Kidney tubule cell (primary cell): Measurements from ENCODE around the gene PEF1.
A peak's percentile ranks its signal among the peaks of the same experiment; 100 is the strongest.

Experiments
- DNase-seq: peaks from one replicate; pipeline ENCODE4 v3.0.0-alpha.2; 2018; ENCODE audit warnings: low spot score

PEF1 gene

DNA sequence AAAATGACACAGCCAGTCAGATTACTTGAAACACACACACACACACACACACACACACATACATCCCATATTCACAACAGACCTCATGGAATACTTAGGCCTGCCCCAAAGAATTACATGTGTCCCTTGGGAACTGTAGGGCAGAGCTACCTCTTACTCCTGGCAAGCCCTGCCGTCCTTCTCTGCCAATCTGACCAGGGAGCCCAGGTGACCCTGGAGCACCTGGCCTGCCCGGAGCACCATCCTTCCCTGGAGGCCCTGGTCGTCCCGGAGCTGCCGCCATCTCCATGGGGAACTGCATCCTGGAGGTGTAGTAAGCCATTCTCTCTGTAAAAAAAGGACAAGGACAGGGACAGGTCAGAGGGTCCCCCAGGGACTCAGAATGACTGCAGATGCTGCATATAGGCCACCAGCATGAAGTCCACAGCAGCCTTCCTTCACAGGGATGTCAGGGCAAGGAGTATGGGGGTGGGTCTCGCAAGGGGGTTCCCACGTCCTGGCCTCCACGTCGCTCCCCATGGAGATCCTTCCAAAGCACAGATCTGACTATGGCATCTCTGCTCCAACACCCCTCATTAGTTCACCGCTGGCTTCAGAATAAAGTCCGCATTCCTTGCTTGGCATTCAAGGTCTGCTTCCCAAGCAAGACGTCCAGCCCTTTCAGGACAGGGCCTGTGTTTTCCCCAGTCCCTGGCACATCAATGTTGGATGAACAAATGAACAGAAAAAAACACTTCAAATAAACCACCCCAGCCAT is 9.2 kb upstream of the PEF1 start:
- no peak for DNase-seq

DNA sequence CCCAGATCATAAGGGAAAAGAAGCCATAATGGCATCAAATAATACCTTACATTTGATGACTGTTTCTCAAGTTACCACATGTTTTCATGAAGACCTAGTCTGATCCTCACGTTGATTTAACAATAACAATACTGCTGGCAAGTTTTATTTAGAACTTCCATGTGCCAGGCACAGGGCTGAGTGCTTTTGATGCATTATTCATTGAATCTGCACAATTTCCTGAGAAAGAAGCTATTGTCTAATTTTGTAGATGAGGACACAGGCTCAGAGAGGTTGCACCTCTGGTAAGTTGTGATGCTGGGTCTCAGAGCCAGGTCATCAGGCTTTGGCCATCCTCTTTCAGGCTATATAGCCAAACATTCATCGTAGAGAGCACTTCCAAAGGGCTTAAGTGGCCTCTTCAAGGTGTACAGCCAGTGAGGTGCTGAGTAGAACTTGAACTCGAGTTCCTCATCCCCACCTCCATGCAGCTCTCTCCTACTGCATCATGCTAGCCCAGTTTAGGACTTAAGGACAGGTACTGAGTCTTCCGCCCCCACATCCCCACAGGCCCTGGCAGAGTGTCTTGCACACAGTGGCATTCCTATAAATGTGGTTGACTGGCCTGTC is 8.3 kb upstream of the PEF1 start:
- no peak for DNase-seq

DNA sequence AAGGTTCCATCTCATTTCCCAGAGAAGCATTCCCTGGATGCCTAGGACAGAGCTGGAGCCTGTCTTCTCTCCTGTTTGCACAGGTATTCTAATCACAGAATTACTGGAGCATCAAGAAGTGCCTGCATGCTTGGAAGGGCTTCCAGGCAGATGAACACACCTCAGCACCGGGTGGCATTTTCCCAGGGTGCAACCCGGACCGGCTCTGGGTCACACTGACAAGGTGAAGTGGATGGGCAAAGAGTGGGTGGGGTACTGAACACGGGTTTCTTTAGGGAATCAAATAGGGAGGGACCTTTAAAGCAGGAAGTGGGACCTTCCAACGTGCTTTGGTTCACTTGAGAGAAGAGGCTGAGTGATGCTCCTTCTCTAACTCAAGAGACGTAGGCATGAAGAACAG is 7.1 kb upstream of the PEF1 start:
- peak; percentile 22 for DNase-seq

DNA sequence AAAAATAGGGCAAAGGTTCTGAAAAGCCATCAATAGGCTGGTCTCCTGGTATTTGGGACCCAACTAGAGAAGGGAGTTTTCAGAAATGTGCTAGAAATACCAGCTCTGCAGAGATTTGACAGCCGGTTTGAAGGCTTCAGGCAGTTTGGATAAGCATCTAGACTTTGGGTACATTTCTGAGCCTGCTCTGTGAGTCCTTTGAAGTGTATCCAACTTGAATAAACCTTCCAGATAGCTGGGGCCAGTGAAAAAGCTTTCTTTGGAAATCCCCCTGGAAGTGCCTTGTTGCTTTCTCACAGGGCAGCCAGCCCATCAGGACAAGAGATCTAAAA is 6.4 kb upstream of the PEF1 start:
- DNase-seq, result peak; percentile 23

DNA sequence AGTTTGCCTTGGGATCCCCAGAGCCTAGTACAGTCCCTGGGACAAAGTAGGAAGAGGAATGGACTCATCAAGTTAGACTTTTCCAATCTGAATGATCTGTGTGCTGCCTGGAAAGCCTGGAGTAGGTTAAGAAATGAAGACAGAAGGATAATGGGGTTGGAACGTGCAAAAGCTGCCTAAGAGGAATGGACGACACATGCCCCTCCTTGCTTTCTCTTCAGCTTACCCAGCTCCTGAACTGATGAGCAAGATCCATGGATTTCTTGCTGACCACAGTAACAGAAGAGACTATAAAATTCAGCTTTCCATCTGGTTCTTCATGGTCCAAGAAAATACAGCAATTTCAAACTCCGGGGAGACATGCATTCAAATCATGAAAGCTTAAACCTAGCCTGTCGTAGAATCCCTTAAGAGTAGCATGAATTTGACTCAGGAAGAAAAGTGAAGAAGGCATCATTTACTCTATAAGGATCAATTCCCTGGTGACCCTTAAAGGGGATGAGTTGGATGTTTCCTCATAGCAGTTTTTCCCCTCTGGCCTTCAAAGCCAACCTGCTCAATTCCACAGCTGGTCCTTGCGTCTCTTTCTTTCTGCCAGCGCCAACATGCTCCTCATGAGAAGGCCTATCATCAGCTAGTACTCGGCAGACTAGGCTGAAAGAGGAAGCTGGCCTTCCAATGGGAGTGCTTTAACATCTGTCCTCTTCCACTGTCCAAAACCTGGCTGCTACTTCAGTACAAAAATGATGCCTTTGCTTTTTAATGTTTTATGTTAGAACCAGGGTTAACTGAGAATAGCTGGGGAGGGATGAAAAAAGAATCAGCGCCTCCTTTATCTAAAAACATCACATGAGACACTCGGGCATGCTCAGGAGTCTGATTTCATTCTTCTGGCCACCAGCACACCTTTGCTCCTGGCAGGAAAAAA is 5.7 kb upstream of the PEF1 start:
- DNase-seq, result no peak

DNA sequence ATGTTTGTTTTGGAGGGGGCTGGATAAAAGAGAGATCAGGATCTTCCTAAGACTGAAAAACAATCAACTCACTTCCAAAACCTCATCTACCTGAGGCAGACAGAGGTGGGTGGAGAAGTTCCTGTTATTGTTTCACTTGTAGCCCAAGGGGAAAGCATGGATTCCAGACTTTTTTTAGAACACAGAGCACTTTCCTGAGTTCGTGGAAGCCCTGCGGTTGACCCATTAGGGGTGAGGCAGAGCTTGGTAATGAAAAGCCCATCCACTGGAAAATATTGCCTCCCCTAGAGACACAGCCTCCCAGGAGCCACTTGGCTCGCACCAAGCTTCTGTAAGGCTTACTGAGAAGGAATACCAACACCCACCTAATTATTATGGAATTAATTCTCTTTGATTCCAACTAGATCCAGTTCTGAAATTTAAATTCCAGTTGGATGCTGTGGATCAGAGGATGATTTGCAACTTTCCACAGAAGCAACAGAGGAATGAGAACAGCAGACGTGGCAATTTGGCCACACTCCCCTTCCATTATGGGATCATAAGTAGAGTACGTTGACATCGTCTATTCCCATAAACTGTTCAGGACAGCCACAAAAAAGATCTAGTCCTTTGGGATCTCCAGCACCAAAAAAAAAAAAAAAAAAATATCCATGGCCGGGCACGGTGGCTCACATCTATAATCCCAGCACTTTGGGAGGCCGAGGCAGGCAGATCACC is 4.1 kb upstream of the PEF1 start:
- no peak for DNase-seq

DNA sequence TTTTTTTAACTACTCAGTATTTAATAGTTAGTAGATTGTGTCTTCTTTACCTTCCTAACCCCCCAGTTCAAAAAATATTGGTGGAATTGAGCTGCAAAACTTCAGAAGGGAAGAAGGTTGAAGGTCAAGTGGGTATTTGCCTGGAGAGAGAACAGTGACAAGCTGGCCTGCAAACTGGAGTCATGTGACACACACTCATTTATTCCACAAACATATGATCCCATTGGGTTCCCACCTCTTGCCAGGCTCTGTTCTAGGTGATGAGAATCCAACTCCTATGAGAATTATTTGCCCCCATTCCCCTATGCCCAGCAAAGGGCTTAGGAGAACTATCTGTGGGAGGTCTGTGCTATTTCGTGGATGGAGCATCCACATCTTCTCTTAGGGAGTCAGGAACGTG is 3.5 kb upstream of the PEF1 start:
- DNase-seq, result no peak

DNA sequence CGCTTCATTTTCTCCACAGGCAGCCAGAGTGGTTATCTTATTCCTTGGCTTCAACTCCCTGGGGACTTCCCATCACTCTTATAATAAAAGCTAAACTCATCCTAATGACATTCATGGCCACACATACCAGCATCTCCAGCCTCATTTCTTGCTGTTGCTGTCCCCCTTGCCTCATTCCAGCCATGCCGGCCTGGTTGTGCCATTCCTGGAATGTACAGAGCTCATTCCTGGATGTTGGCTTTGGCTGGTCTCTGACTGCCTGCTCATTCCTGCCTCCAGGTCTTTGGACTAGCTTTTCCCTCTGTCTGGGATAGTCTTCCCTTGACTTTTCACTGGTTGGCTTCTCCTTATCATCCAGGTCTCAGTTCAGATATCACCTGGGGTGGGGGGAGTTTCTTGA is 2.4 kb upstream of the PEF1 start:
- DNase-seq, result no peak

DNA sequence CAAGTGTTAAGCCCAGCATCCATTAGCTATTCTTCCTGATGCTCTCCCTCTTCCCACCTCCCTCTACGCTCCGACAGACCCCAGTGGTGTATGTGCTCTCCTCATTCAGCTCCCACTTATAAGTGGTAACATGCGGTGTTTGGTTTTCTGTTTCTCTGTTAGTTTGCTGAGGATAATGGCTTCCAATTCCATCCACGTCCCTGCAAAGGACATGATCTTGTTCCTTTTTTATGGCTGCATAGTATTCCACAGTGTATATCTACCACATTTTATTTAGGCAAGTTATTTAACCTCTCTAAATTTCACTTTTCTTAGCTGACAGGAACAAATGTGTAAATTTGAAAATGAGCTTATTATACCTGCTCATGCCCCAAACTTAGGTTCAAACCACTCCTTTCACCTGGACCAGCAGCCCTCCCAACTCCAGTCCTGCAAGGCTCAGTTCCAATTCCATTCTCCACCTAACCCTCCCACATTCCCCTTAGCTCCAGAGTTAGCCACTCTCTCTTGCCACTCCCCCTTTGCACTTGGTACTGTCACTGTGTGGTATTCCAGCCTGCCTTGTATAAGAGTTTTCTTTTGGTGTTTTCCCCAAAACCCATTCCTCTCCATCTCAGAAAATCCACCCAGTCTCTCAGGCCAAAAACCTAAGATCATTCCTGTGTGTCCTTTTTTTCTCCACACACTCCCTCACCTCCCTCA is 1.7 kb upstream of the PEF1 start:
- DNase-seq, result no peak

DNA sequence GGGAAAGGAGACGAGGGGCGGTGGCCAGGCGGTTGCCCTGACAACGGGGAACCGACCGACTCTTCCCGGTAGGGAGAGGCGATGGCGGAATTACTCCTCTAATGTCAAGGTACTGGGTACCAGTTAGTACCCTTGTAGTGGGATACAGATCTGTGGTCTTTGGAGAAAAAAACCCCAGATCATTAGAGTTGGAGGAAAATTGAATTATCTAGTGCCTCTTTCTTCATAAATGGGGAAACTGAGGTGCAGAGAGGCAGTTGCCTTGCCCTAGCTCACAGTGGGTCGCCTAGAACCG is 545 bp upstream of the PEF1 start:
- DNase-seq, result no peak

DNA sequence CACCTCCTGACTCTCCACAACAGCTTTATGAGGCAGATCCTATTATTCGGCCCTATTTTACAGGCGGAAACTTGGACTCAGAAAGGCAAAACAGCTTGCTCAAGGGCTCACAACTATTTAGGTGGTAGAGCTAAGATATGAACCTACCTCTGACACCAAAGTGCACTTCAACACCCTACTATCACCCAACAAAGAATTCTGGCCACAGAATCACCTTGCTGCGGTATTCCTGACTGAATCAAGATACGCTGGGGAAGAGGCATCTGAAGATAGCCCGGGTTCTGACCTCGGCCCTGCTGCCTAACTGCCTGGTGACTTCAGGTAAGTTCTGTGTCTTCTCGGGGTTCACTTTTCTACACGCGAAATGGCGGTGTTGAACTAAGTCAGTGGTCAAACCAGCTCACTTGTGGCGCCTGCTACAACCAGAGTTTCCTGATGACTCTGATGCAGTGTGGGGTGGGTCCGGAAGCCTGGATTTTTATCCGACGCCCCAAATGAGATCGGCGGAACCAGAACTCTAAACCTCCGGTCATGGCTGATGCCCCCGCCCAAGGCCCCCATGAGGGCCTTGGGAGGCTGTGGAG is 608 bp downstream of the PEF1 start:
- DNase-seq, result no peak

DNA sequence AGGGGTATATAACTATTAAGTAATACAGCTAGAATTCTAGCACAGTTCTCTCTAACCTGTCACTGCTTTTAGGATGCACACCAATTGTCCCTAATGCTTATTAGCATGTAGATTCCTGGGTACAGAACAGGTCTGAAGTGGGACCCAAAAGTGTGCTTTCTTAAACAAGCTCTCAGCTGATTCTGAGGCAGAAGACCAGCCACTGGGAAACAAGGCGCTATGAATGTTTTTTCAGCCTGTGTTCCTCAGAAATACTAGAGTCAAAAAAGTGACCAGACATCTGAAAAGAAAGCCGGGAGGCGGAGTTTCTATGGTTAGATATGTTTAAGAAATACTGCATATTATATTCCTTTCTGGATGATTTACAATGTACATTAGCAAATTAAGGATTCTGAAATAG is 1.8 kb downstream of the PEF1 start:
- no peak for DNase-seq

DNA sequence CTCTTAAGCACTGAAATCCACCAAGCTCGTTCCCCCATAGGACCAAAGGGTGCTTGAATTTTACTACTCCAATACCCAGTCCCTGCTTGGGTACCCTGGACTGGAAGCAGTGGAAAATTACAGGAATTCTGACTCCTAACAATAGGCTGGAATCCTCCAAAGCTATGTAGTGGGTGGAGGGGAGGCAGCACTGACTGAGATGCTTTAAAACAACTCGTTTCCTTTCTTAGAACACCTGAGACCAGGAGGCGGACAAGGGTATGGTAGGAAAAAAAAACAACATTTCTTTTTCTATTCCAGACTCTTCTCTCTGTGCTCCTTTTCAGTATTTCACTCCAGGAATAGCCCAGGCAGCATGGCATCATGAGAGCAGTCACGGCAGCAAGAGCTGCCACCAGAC is 2.3 kb downstream of the PEF1 start:
- DNase-seq, result no peak

DNA sequence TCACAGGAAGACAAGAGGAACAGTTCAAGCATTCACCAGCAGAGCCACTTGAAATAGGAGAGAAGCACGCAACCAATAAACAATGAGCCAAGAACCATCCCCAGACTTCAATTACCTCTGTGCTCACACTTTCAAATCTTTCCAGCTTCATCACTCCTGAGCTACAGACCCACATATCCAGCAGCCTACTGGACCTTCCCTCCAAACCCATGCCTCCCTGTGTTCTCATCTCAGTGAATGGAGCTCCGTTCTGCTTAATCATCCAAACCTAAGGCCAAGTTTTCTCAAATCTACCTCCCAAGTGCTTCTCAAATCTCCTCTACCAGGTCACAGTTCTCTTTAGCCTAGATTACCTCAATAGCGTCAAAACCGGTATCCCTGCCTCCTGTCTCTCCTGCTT is 3.7 kb downstream of the PEF1 start:
- no peak for DNase-seq

DNA sequence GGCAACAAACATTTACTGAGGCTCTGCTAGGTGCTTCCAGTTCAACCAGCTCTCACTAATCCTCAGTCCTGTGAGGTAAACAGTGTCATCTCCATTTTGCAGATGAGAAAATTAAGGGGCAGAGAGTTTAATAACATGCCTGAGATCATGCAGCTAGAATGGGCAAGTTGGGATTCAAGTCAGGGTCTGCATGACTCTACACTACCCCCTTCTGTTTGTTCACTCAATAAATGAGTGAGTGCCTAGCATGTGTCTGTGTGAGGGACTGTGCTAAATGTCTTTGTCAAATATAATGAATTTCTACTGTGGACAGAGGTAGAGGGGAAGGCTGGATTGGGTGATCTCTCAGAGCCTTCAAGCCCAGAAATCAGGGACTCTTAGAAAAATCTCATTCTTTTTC is 4.5 kb downstream of the PEF1 start:
- no peak for DNase-seq

DNA sequence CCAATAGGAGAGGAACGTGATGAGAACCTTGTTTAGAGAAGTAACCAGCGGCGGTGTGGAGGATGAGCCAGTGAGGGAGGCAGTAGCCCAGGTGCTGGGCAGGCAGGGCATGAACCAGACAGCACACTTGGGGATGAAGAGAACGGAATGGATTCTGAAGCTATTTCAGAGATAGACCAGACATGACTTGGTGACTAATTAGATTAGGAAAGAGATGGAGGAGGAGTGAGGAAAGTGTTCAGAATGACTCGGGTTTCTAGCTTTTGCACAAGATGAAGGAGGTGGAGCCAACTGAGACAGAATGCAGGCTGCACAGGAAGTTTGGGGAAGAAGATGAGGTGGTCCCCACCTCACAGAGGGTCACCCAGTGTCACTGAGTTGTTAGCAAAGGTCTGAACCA is 5.1 kb downstream of the PEF1 start:
- peak; percentile 70 for DNase-seq

DNA sequence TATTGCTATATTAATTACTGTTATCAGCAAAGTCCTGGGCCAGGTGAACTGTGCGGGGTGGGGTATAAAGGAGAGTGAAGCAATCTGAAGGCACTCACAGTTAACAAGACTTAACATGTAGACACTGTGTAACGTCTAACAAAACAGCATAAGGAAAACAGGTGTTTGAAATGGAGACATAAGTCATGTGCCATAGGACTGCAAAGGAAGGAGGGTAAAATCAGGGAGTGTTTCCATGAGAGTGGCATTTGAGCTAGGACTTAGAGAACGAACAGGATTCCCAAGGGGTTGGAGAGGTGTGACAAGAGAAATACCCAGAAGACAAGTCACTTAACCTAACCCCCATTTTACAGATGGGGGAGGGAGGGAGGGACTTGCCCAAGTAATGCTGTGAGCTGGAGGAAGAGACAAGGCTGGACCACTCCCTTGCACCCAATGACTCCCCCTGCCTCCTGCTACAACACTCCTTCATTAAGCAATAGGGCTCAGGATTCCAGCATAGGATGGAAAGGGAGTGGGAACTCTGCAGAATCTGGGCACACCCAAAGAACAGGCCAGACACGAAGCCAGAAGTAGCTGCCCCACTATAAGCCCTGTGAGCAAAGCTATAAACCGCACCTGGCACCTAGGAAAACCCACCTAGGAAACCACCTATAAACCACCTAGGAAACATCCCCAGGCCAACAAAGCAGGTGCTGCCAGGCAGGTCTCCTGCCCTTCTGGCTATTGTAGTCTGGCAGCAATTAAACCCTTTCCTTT is 6.6 kb downstream of the PEF1 start:
- DNase-seq, result no peak

DNA sequence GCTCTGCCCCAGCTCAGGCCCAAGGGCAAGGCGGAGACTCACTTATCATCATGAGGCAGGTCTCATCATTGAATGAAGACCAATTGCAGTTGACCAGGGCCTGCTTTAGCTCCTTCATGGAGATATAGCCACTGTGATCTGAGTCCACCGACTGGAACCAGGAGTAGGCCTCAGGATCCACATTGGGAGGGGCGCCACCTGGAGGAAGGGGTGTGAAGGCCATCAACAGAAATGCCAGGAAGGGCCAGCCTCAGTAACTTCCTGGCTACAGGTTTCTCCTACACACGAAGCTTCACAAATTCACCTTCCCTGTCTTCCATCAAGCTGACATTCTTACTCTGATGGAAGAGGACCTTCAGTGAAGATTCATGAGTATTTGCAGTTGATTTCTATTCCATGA is 11.6 kb downstream of the PEF1 start:
- peak; percentile 37 for DNase-seq

DNA sequence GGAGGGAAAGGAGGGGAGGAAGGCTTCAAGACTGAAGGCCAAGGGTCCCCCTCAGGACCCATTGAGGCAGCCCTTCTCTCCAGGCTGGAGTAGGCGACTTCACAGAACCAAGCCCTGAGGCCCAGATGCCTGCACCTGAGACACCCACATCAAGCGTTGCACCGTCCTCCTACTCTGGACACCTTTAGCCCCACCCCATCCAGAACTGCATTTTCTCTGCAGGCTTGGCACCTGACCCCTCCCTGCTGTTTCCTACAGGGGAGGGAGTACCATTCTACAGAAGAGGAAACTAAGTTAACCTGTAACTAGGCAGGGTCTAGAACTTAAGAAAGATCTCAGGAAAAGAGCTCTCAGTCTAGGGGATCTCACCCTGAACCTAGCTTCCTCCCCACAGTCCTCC is 12.0 kb downstream of the PEF1 start:
- no peak for DNase-seq

DNA sequence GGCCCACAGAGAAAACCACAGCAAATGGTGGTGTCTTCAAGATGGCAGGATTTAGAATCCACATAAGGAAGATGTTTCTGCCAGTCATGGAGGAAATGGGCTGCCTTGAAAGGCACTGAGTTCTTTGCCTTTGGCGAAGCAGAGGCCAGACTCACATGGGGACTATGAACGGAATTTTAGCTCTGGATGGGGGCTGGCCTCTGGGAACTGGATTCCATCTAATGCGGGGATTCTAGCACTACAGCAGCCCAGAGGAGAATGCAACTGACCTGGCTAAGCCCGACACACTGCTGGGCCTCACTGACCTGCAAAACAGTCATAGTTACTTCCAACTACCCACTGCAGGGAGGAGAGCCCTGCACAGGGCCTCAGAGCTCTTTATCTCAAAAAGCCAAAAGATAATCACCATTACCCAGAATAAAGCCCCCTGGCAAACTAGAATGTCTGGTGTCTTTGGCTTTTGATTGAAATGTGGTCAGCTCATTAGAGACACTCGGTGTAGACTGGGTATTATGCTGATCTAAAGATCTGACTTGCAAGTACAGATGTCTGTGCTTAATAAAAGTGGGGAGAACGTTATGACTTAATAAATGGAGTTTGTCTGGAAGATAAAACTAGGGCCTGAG is 15.6 kb downstream of the PEF1 start:
- DNase-seq, result no peak
